Measurements from ENCODE around the gene KLHL22. TPM values are rescaled to one million over a fixed set of nuclear protein-coding genes. Genes with fewer than 3 reads are reported as not detected.
A peak's percentile ranks its signal among the peaks of the same experiment; 100 is the strongest.
"Not testable (repeated sequence)": the region's sequence is repeated elsewhere in the genome, so short reads cannot be mapped to it uniquely, and the experiment has no call there.

Gene KLHL22
- total and polyA plus RNA-seq, 2 experiments from 2014 or later: 33.8 to 55.0 TPM

DNA sequence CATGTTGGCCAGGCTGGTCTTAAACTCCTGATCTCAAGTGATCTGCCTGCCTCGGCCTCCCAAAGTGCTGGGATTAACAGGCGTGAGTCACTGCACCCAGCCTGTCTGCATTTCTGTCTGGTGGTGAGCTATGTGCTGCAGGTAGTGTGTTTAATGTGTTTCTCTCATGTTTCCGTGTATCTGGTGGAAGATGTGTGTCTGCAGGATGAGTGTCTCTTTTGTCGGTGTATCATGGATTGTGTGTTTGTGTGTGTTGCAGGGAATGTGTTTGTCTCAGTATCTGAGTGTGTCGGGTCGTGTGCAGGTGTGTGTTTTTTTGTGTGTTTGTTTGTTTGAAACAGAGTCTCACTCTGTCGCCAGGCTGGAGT, 74.1 kb downstream of the KLHL22 start:
- DNase-seq (ENCODE audit: low read depth in 1 of 2, low spot score in 1 of 2): no peak
- Histone ChIP-seq H3K4me3 (no peak overlapping the region), H3K4me1 (ENCODE audit: low read depth) (no peaks in the 10 kb centered on the region), H3K27me3 (no peaks in the 10 kb centered on the region), H3K9me3 (ENCODE audit: low read depth) (no peaks in the 10 kb centered on the region), H3K27ac (no peak overlapping the region), H3K36me3 (peaks cover 3% of the 10 kb centered on the region)
- TF ChIP-seq, protein P1, sequence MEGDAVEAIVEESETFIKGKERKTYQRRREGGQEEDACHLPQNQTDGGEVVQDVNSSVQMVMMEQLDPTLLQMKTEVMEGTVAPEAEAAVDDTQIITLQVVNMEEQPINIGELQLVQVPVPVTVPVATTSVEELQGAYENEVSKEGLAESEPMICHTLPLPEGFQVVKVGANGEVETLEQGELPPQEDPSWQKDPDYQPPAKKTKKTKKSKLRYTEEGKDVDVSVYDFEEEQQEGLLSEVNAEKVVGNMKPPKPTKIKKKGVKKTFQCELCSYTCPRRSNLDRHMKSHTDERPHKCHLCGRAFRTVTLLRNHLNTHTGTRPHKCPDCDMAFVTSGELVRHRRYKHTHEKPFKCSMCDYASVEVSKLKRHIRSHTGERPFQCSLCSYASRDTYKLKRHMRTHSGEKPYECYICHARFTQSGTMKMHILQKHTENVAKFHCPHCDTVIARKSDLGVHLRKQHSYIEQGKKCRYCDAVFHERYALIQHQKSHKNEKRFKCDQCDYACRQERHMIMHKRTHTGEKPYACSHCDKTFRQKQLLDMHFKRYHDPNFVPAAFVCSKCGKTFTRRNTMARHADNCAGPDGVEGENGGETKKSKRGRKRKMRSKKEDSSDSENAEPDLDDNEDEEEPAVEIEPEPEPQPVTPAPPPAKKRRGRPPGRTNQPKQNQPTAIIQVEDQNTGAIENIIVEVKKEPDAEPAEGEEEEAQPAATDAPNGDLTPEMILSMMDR (IDR thresholded peaks at IDR 0.05; ENCODE audit: low read depth, low read length): no peak

DNA sequence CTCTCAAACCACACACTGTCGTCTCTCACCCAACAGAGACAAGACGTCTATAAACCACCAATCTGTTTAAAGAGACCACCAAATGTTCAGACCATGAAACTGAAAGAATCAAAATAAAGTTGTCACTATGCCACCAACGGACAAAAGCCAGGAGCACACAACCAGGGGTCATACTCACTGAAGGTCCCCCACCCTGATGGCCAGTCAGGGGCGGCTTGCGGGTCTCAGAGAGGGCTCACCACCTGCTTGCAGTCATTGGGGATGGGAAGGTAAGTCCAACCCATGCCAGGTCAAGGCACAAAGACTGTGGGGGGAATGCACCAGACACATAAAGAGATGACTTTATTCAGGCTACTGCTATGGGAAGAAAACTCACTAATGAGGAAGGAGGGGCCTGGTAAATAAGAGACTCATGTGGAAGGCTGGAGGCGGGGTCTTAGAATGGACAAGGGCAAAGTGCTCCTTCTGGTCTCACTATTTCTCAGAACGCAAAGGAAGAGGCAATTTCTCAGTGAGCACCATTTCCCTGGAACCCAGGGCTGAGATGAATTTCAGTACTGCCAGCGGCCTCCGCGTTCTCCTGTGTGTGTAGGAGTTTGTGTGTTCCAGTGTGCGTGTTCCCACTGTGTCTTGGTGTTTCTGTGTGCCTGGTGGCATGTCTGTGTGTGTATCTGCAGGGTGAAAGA, 75.3 kb downstream of the KLHL22 start:
- H3K27me3 ChIP-seq: no peaks in the 10 kb centered on the region
- TF ChIP-seq, protein P1 (IDR thresholded peaks at IDR 0.05; ENCODE audit: low read depth, low read length): no peak
- H3K4me1 ChIP-seq (ENCODE audit: low read depth): no peaks in the 10 kb centered on the region
- H3K27ac ChIP-seq: no peak overlapping the region
- no peaks in the 10 kb centered on the region for H3K9me3 ChIP-seq (ENCODE audit: low read depth)
- DNase-seq (ENCODE audit: low read depth in 1 of 2, low spot score in 1 of 2): no peak
- H3K4me3 ChIP-seq: no peak overlapping the region
- peaks cover 3% of the 10 kb centered on the region for H3K36me3 ChIP-seq

DNA sequence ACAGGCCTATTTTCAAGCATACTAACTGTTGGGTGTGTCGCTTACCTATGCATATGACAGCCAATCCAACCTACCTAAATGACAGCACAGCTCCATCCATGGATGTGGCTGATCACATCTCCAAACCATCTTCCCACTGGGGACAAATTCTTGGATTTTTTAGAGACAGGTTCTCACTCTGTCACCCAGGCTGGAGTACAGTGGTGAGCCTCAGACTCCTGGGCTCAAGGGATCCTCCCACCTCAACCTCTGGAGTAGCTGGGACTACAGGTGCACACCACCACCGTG, 76.0 kb downstream of the KLHL22 start:
- TF ChIP-seq, protein P1 (IDR thresholded peaks at IDR 0.05; ENCODE audit: low read depth, low read length): no peak
- Histone ChIP-seq H3K4me3 (no peak overlapping the region), H3K27ac (no peak overlapping the region), H3K9me3 (ENCODE audit: low read depth) (no peaks in the 10 kb centered on the region), H3K36me3 (no peaks in the 10 kb centered on the region), H3K27me3 (no peaks in the 10 kb centered on the region), H3K4me1 (ENCODE audit: low read depth) (no peaks in the 10 kb centered on the region)
- no peak for DNase-seq (ENCODE audit: low read depth in 1 of 2, low spot score in 1 of 2)

DNA sequence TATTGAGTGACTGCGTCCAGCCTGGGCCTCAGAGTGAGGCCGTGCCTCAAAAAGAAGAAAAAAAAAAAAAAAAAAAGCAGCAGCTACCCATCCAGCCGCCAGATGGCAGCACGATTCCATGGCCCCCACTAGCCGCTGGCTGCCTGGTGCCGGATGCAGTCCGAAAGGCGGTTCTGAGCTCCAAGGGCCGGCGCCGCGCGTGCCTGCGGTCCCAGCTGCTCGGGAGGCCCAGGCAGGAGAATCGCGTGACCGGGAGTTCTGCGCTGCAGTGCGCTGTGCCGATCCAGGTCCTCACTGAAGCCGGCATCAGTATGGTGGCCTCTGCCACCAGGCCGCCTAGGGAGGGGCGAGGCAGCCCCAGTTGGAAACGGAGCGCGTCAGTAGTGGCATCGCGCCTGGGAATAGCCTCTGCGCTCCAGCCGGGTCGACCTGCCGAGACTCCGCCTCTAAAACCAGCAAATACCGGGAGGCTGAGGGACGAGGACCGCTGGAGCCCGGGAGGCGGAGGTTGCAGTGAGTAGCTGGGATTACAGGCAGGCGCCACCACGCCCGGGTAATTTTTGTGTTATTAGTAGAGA, 77.3 kb downstream of the KLHL22 start:
- H3K36me3 ChIP-seq: no peaks in the 10 kb centered on the region
- H3K27ac ChIP-seq: no peak overlapping the region
- TF ChIP-seq, protein P1 (IDR thresholded peaks at IDR 0.05; ENCODE audit: low read depth, low read length): peak; percentile 78
- no peaks in the 10 kb centered on the region for H3K9me3 ChIP-seq (ENCODE audit: low read depth)
- no peaks in the 10 kb centered on the region for H3K27me3 ChIP-seq
- DNase-seq (ENCODE audit: low read depth in 1 of 2, low spot score in 1 of 2): peak; percentile 83 to 93
- H3K4me3 ChIP-seq: peak overlapping the region; percentile 35
- H3K4me1 ChIP-seq (ENCODE audit: low read depth): no peaks in the 10 kb centered on the region

DNA sequence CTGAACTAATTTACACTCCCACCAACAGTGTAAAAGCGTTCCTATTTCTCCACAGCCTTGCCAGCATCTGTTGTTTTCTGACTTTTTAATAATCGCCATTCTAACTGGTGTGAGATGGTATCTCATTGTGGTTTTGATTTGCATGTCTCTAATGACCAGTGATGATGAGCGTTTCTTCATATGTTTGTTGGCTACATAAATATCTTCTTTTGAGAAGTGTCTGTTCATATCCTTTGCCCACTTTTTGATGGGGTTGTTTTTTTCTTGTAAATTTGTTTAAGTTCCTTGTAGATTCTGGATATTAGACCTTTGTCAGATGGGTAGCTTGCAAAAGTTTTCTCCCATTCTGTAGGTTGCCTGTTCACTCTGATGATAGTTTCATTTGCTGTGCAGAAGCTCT, 79.9 kb downstream of the KLHL22 start:
- H3K4me3 ChIP-seq; H3K36me3 ChIP-seq; H3K9me3 ChIP-seq (ENCODE audit: low read depth); DNase-seq (ENCODE audit: low read depth in 1 of 2, low spot score in 1 of 2); H3K4me1 ChIP-seq (ENCODE audit: low read depth); H3K27ac ChIP-seq; H3K27me3 ChIP-seq: not testable (repeated sequence)

DNA sequence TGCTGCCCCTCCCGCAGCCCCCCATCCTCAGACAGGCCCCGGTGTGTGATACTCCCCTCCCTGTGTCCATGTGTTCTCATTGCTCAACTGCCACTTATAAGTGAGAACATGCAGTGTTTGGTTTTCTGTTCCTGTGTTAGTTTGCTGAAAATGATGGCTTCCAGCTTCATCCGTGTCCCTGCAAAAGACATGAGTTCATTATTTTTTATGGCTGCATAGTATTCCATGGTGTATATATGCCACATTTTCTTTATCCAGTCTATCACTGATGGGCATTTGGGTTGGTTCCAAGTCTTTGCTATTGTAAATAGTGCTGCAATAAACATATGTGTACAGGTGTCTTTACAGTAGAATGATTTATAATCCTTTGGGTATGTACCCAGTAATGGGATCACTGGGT, 80.4 kb downstream of the KLHL22 start:
- H3K27me3 ChIP-seq; H3K4me1 ChIP-seq (ENCODE audit: low read depth); H3K4me3 ChIP-seq; H3K9me3 ChIP-seq (ENCODE audit: low read depth); DNase-seq (ENCODE audit: low read depth in 1 of 2, low spot score in 1 of 2); H3K27ac ChIP-seq; H3K36me3 ChIP-seq: not testable (repeated sequence)
